ENCODE results near the gene GORASP2.

The GORASP2 gene

GRCh38 chr2:170943041-170943440 is 14.0 kb downstream of the GORASP2 start:
- no peak for DNase-seq
- H3K27ac ChIP-seq: no peak overlapping the region
- TF ChIP-seq CTCF (IDR thresholded peaks at IDR 0.05; ENCODE audit: low read depth, low read length): no peak

GRCh38 chr2:170943596-170943995 is 14.5 kb downstream of the GORASP2 start:
- Histone ChIP-seq H3K27me3 (ENCODE audit: insufficient read depth, low read depth, severe bottlenecking) (no peaks in the 10 kb centered on the region), H3K27ac (no peak overlapping the region), H3K4me3 (ENCODE audit: low read depth, low read length) (no peak overlapping the region), H3K36me3 (peaks cover 6% of the 10 kb centered on the region; the same call in 1 of the 2 replicates), H3K9me3 (ENCODE audit: severe bottlenecking) (no peaks in the 10 kb centered on the region)
- TF ChIP-seq CTCF (IDR thresholded peaks at IDR 0.05; ENCODE audit: low read depth, low read length): no peak
- DNase-seq: no peak

More at GRCh38 chr2:170943041-170943440, 14.0 kb downstream of the GORASP2 start:
- Histone ChIP-seq H3K4me3 (ENCODE audit: low read depth, low read length) (no peak overlapping the region), H3K36me3 (peaks cover 9% of the 10 kb centered on the region), H3K9me3 (ENCODE audit: severe bottlenecking) (no peaks in the 10 kb centered on the region), H3K27me3 (ENCODE audit: insufficient read depth, low read depth, severe bottlenecking) (no peaks in the 10 kb centered on the region)

- DNase-seq: no peak
- Histone ChIP-seq H3K27ac (no peak overlapping the region), H3K36me3 (peaks cover 13% of the 10 kb centered on the region), H3K4me3 (ENCODE audit: low read depth, low read length) (no peak overlapping the region), H3K27me3 (ENCODE audit: insufficient read depth, low read depth, severe bottlenecking) (no peaks in the 10 kb centered on the region), H3K9me3 (ENCODE audit: severe bottlenecking) (no peaks in the 10 kb centered on the region)
- TF ChIP-seq CTCF (IDR thresholded peaks at IDR 0.05; ENCODE audit: low read depth, low read length): no peak
These were observed 15.5 kb downstream of the GORASP2 start for GRCh38 chr2:170944545-170944944.

- no peak for DNase-seq
- Histone ChIP-seq H3K36me3 (peaks cover 57% of the 10 kb centered on the region), H3K9me3 (ENCODE audit: severe bottlenecking) (no peaks in the 10 kb centered on the region), H3K27ac (no peak overlapping the region), H3K27me3 (ENCODE audit: insufficient read depth, low read depth, severe bottlenecking) (no peaks in the 10 kb centered on the region), H3K4me3 (ENCODE audit: low read depth, low read length) (no peak overlapping the region)
- TF ChIP-seq CTCF (IDR thresholded peaks at IDR 0.05; ENCODE audit: low read depth, low read length): no peak
These were observed 20.4 kb downstream of the GORASP2 start for GRCh38 chr2:170949415-170949814.

GRCh38 chr2:170950221-170950761 is 21.2 kb downstream of the GORASP2 start:
- H3K36me3 ChIP-seq: peaks cover 66% of the 10 kb centered on the region

More at GRCh38 chr2:170950221-170950761, 21.2 kb downstream of the GORASP2 start:
- Histone ChIP-seq H3K9me3 (ENCODE audit: severe bottlenecking) (no peaks in the 10 kb centered on the region), H3K27ac (no peak overlapping the region), H3K4me3 (ENCODE audit: low read depth, low read length) (no peak overlapping the region), H3K27me3 (ENCODE audit: insufficient read depth, low read depth, severe bottlenecking) (no peaks in the 10 kb centered on the region)
- DNase-seq: no peak
- TF ChIP-seq CTCF (IDR thresholded peaks at IDR 0.05; ENCODE audit: low read depth, low read length): no peak
